Measurements from ENCODE around the gene UNC13A. TPM values are rescaled to one million over a fixed set of nuclear protein-coding genes. Genes with fewer than 3 reads are reported as not detected.

The UNC13A gene
- total RNA-seq, 2 donors from 2014 or later: 1.3 to 2.6 TPM

GRCh38 chr19:17718550-17718946, 30.4 kb upstream of the UNC13A start:
- 78 to 93% methylated on average over 4 of the region's 4 CpGs for WGBS, 2 donors
- intact Hi-C loops (cut with DNase I): no loop called here
- H3K4me1 ChIP-seq: peaks cover 31% of the 10 kb centered on the region
- no peaks in the 10 kb centered on the region for H3K27me3 ChIP-seq
- H3K36me3 ChIP-seq (replicated peaks in 1 of 2; ENCODE audit: insufficient read depth in 1 of 2, low read depth in 2 of 2): no peaks in the 10 kb centered on the region
- DNase-seq (no peak), ATAC-seq (no peak)
- no peaks in the 10 kb centered on the region for H3K9me3 ChIP-seq
- no peak overlapping the region for H3K4me3 ChIP-seq
- TF ChIP-seq CTCF (IDR thresholded peaks at IDR 0.05): no peak
- TF ChIP-seq POLR2A (IDR thresholded peaks at IDR 0.05): no peak
- H3K27ac ChIP-seq: no peak overlapping the region

- WGBS, 2 donors: 49 to 68% methylated on average over 3 to 4 of the region's 4 CpGs
- ATAC-seq: no peak
- Histone ChIP-seq H3K27ac (no peak overlapping the region), H3K27me3 (no peaks in the 10 kb centered on the region), H3K4me1 (peaks cover 27% of the 10 kb centered on the region), H3K36me3 (replicated peaks in 1 of 2; ENCODE audit: insufficient read depth in 1 of 2, low read depth in 2 of 2) (no peaks in the 10 kb centered on the region), H3K4me3 (no peak overlapping the region), H3K9me3 (no peaks in the 10 kb centered on the region)
- intact Hi-C loops (cut with DNase I): no loop called here
- DNase-seq: no peak
- TF ChIP-seq POLR2A (IDR thresholded peaks at IDR 0.05) (no peak), CTCF (IDR thresholded peaks at IDR 0.05) (no peak)
Measured at GRCh38 chr19:17716309-17716929, 28.3 kb upstream of the UNC13A start.

- H3K27me3 ChIP-seq: no peaks in the 10 kb centered on the region
- TF ChIP-seq POLR2A (IDR thresholded peaks at IDR 0.05): no peak
- no peak for TF ChIP-seq CTCF (IDR thresholded peaks at IDR 0.05)
- no peak overlapping the region for H3K27ac ChIP-seq
- no peak overlapping the region for H3K4me3 ChIP-seq
- intact Hi-C loops (cut with DNase I): no loop called here
- H3K36me3 ChIP-seq (replicated peaks in 1 of 2; ENCODE audit: insufficient read depth in 1 of 2, low read depth in 2 of 2): no peaks in the 10 kb centered on the region
- ATAC-seq: no peak
- whole genome bisulfite sequencing, 2 donors: 31 to 41% methylated on average over 6 of the region's 6 CpGs
- H3K4me1 ChIP-seq: no peaks in the 10 kb centered on the region
- DNase-seq: no peak
- H3K9me3 ChIP-seq: no peaks in the 10 kb centered on the region
Measured at GRCh38 chr19:17711851-17712250, 23.7 kb upstream of the UNC13A start.

- H3K27ac ChIP-seq: no peak overlapping the region
- WGBS, 2 donors: 22 to 23% methylated on average over 11 to 17 of the region's 17 CpGs
- H3K4me3 ChIP-seq: no peak overlapping the region
- no peaks in the 10 kb centered on the region for H3K27me3 ChIP-seq
- no peak for ATAC-seq
- intact Hi-C loops (cut with DNase I): loop anchor here (10.0 kb wide), 1 partner anchor 138 kb away; the partner anchor contains the start of gene JAK3
- H3K4me1 ChIP-seq: no peaks in the 10 kb centered on the region
- DNase-seq: peak in 1 of 4 donors; percentile 10
- TF ChIP-seq CTCF (IDR thresholded peaks at IDR 0.05) (no peak), POLR2A (IDR thresholded peaks at IDR 0.05) (no peak)
- H3K36me3 ChIP-seq (replicated peaks in 1 of 2; ENCODE audit: insufficient read depth in 1 of 2, low read depth in 2 of 2): no peaks in the 10 kb centered on the region
- H3K9me3 ChIP-seq: no peaks in the 10 kb centered on the region
Measured at GRCh38 chr19:17706750-17707181, 18.6 kb upstream of the UNC13A start.
